Rectal smooth muscle tissue (tissue), 1 donor: ENCODE results near the gene WDR53.
"Not testable (repeated sequence)": the region's sequence is repeated elsewhere in the genome, so short reads cannot be mapped to it uniquely, and the experiment has no call there.

Experiments
- H3K27ac ChIP-seq: one replicate; pipeline ENCODE4 v1.7.0; 2013; ENCODE audit warnings: low read depth, low read length, inconsistent platforms
- H3K27me3 ChIP-seq: one replicate; pipeline ENCODE4 v1.7.0; 2013; ENCODE audit warnings: low read length; ENCODE audit not compliant: control insufficient read depth, insufficient read depth
- H3K36me3 ChIP-seq: one replicate; pipeline ENCODE4 v1.7.0; 2013; ENCODE audit warnings: low read length; ENCODE audit not compliant: control insufficient read depth, insufficient read depth
- H3K4me1 ChIP-seq: one replicate; pipeline ENCODE4 v1.7.0; 2013; ENCODE audit warnings: low read length; ENCODE audit not compliant: control insufficient read depth, insufficient read depth
- H3K4me3 ChIP-seq: one replicate; pipeline ENCODE4 v1.7.0; 2013; ENCODE audit warnings: low read length
- H3K9ac ChIP-seq: one replicate; pipeline ENCODE4 v1.7.0; 2013; ENCODE audit warnings: low read length

Gene WDR53

DNA sequence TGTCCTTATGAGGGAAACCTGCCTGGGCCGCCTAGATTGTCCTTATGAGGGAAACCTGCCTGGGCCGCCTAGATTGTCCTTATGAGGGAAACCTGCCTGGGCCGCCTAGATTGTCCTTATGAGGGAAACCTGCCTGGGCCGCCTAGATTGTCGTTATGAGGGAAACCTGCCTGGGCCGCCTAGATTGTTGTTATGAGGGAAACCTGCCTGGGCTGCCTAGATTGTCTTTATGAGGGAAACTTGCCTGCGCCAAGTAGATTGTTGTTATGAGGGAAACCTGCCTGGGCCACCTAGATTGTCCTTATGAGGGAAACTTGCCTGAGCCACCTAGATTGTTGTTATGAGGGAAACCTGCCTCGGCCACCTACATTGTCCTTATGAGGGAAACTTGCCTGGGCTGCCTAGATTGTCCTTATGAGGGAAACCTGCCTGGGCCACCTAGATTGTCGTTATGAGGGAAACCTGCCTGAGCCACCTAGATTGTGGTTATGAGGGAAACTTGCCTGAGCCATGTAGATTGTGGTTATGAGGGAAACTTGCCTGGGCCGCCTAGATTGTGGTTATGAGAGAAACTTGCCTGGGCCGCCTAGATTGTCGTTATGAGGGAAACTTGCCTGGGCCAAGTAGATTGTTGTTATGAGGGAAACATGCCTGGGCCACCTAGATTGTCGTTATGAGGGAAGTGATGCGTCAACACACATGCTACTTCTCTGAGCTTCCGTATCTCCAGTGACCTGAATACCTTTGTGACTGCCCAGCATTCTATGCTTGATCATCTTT is 56.5 kb downstream of the WDR53 start:
- not testable (repeated sequence) for H3K36me3 ChIP-seq, H3K27ac ChIP-seq, H3K27me3 ChIP-seq, H3K9ac ChIP-seq, H3K4me1 ChIP-seq, H3K4me3 ChIP-seq

DNA sequence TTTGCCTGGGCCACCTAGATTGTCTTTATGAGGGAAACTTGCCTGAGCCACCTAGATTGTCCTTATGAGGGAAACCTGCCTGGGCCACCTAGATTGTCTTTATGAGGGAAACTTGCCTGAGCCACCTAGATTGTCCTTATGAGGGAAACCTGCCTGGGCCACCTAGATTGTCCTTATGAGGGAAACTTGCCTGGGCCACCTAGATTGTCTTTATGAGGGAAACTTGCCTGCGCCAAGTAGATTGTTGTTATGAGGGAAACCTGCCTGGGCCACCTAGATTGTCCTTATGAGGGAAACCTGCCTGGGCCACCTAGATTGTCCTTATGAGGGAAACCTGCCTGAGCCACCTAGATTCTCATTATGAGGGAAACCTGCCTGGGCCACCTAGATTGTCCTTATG is 57.2 kb downstream of the WDR53 start:
- H3K9ac ChIP-seq, H3K27me3 ChIP-seq, H3K36me3 ChIP-seq, H3K4me3 ChIP-seq, H3K4me1 ChIP-seq, H3K27ac ChIP-seq: not testable (repeated sequence)

DNA sequence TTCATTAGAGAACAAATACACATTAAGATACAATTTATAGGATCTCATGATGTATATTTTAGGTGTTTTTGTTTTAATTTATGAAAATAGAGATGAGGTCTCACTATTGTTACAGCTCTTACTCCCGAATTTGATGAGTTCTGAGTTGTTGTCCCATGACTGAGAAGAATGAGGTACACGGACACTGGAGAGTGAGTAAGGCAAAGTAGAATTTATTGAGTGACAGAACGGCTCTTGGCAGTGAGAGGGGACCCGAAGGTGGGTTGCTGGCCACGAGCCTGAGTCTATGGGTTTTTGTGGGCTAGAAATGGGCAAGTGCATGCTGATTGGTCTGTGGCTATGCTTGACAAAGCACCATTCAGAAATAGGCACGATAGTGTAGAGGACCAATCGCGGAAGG is 61.7 kb downstream of the WDR53 start:
- no peaks in the 10 kb centered on the region for H3K36me3 ChIP-seq
- no peak overlapping the region for H3K9ac ChIP-seq
- peaks cover 2% of the 10 kb centered on the region for H3K27me3 ChIP-seq
- no peak overlapping the region for H3K4me3 ChIP-seq
- no peak overlapping the region for H3K27ac ChIP-seq
- no peaks in the 10 kb centered on the region for H3K4me1 ChIP-seq

DNA sequence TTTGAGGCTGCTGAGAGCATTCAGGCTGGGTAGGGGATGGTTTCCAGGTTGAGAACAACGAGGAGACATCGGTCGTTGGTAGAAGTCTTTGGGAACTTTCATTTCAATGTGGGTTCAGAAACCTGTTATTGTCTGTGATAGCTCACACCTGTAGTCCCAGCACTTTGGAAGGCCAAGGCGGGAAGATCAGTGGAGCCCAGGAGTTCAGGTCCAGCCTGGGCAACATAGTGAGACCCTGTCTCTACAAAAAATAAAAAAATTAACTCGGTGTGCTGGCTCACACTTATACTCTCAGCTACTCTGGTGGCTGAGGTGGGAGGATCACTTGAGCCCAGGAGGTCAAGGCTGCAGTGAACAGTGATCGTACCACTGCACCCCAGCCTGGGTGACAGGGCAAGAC is 63.8 kb downstream of the WDR53 start:
- peaks cover 7% of the 10 kb centered on the region for H3K4me1 ChIP-seq
- H3K27me3 ChIP-seq, result peaks cover 2% of the 10 kb centered on the region
- no peak overlapping the region for H3K9ac ChIP-seq
- no peak overlapping the region for H3K4me3 ChIP-seq
- H3K36me3 ChIP-seq, result no peaks in the 10 kb centered on the region
- H3K27ac ChIP-seq, result no peak overlapping the region
